ENCODE results near the gene SYVN1. TPM values are rescaled to one million over a fixed set of nuclear protein-coding genes. Genes with fewer than 3 reads are reported as not detected.

The SYVN1 gene
- total RNA-seq, 2 donors from 2014 or later, result 80.6 to 81.1 TPM

- H3K4me1 Mint-ChIP-seq, result peaks cover 7% of the 10 kb centered on the region
- no peak overlapping the region for H3K4me3 Mint-ChIP-seq
- no peak for DNase-seq
- ATAC-seq, result no peak
- H3K27ac Mint-ChIP-seq, result peak overlapping the region; percentile 77
- H3K9me3 ChIP-seq (ENCODE audit: control insufficient read depth, low read length, poor library complexity, severe bottlenecking), result no peaks in the 10 kb centered on the region
- H3K36me3 Mint-ChIP-seq (ENCODE audit: low read depth), result no peaks in the 10 kb centered on the region
- no peaks in the 10 kb centered on the region for H3K27me3 Mint-ChIP-seq
Observed at GRCh38 chr11:65095427-65095826, 38.9 kb downstream of the SYVN1 start.

DNA sequence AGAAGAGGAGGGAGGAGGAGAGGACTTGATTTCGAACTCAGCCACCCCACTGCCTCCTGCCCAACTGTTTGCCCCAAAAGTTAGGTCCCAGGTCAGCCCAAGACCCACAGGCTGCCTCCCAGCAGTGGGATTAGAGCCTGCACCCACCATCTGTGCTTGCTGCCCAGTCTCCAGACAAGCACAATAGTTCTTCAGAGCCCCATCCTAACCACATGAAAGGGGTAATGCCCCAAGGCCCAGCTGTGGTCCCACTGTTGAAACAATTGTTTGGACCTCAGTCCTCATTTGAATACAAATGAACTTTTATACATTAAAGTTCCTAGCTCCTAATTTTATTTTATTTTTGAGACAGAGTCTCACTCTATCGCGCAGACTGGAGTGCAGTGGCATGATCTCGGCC is 43.7 kb downstream of the SYVN1 start:
- DNase-seq (no peak), ATAC-seq (no peak)
- Mint-ChIP-seq H3K27me3 (no peaks in the 10 kb centered on the region), H3K27ac (no peak overlapping the region), H3K4me1 (peaks cover 6% of the 10 kb centered on the region), H3K4me3 (no peak overlapping the region), H3K36me3 (ENCODE audit: low read depth) (peaks cover 6% of the 10 kb centered on the region)
- no peaks in the 10 kb centered on the region for H3K9me3 ChIP-seq (ENCODE audit: control insufficient read depth, low read length, poor library complexity, severe bottlenecking)

- Mint-ChIP-seq H3K27me3 (no peaks in the 10 kb centered on the region), H3K4me3 (no peak overlapping the region), H3K27ac (no peak overlapping the region)
Observed at GRCh38 chr11:65089621-65090020, 44.7 kb downstream of the SYVN1 start.

GRCh38 chr11:65087827-65088226 is 46.5 kb downstream of the SYVN1 start:
- DNase-seq (no peak), ATAC-seq (no peak)
- Mint-ChIP-seq H3K27me3 (no peaks in the 10 kb centered on the region), H3K36me3 (ENCODE audit: low read depth) (peaks cover 10% of the 10 kb centered on the region), H3K4me1 (peaks cover 22% of the 10 kb centered on the region), H3K27ac (peak overlapping the region; percentile 21), H3K4me3 (no peak overlapping the region)
- no peaks in the 10 kb centered on the region for H3K9me3 ChIP-seq (ENCODE audit: control insufficient read depth, low read length, poor library complexity, severe bottlenecking)

More at GRCh38 chr11:65089621-65090020, 44.7 kb downstream of the SYVN1 start:
- peaks cover 10% of the 10 kb centered on the region for H3K4me1 Mint-ChIP-seq
- peaks cover 7% of the 10 kb centered on the region for H3K36me3 Mint-ChIP-seq (ENCODE audit: low read depth)
- ATAC-seq, result no peak
- DNase-seq, result no peak
- no peaks in the 10 kb centered on the region for H3K9me3 ChIP-seq (ENCODE audit: control insufficient read depth, low read length, poor library complexity, severe bottlenecking)

DNA sequence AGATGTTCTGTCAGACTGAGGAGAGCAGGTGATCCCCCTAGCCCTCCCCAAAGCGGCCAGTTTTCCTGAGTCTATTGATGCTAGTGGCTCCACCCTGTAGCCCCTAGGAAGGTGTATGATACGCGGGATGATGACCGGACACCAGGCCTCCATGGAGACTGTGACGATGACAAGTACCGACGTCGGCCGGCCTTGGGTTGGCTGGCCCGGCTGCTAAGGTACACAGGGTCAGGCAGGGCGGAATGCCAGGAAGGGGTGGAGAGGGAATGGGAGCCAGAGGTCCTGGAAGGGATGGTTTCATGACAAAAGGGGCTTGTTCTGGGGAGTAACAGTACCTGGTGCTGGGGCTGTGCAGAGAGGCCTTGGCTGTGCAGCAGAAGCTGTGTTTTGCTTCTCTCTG is 47.1 kb downstream of the SYVN1 start:
- Mint-ChIP-seq H3K4me1 (peaks cover 22% of the 10 kb centered on the region), H3K27me3 (no peaks in the 10 kb centered on the region), H3K36me3 (ENCODE audit: low read depth) (peaks cover 10% of the 10 kb centered on the region), H3K27ac (no peak overlapping the region), H3K4me3 (no peak overlapping the region)
- no peak for DNase-seq
- no peak for ATAC-seq
- H3K9me3 ChIP-seq (ENCODE audit: control insufficient read depth, low read length, poor library complexity, severe bottlenecking), result no peaks in the 10 kb centered on the region

DNA sequence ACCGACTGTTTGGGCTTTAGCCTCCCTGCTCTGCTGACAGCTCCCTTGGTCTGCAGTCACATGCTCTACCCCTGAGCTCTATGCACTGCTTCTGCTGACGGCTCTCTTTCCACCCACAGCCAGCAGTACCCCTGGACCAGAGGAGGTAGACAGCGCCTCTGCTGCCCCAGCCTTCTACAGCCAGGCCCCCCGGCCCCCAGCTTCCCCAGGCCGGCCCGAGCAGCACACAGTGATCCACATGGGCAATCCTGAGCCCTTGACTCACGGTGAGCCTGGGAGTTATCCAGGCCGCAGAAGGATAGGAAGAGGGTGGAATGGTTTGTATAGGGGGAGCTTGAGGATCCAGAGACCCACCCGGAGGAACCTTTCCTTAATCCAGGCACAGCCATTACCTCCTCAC is 47.5 kb downstream of the SYVN1 start:
- H3K36me3 Mint-ChIP-seq (ENCODE audit: low read depth), result peaks cover 10% of the 10 kb centered on the region
- H3K27ac Mint-ChIP-seq, result no peak overlapping the region
- no peaks in the 10 kb centered on the region for H3K9me3 ChIP-seq (ENCODE audit: control insufficient read depth, low read length, poor library complexity, severe bottlenecking)
- no peak overlapping the region for H3K4me3 Mint-ChIP-seq
- ATAC-seq, result no peak
- H3K27me3 Mint-ChIP-seq, result no peaks in the 10 kb centered on the region
- DNase-seq, result no peak
- H3K4me1 Mint-ChIP-seq, result peaks cover 22% of the 10 kb centered on the region

DNA sequence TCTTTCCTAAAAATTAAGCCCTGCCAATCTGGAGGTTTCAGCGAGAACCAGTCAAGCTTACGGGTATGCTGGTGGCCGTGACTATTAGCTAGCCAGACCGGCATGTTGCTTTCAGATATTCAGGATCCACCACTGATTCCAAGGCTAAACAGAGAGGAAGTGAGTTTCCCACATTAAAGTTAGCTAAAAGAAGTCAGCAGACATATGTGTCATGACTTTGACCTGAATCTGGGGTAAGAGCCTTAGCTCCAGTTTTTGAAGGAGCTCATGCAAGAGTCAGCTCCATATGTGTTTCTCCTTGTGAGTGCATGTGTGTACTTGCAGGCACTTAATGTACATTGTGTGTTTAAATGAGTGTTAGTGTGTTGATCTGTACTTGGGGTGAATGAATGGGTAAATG is 48.9 kb downstream of the SYVN1 start:
- H3K9me3 ChIP-seq (ENCODE audit: control insufficient read depth, low read length, poor library complexity, severe bottlenecking), result no peaks in the 10 kb centered on the region
- DNase-seq (no peak), ATAC-seq (no peak)
- peaks cover 22% of the 10 kb centered on the region for H3K4me1 Mint-ChIP-seq
- H3K27me3 Mint-ChIP-seq, result no peaks in the 10 kb centered on the region
- H3K4me3 Mint-ChIP-seq, result peak overlapping the region; percentile 98
- peak overlapping the region; percentile 96 for H3K27ac Mint-ChIP-seq
- H3K36me3 Mint-ChIP-seq (ENCODE audit: low read depth), result peaks cover 10% of the 10 kb centered on the region

GRCh38 chr11:65084598-65085375 is 49.5 kb downstream of the SYVN1 start:
- ATAC-seq (no peak), DNase-seq (no peak)
- peaks cover 10% of the 10 kb centered on the region for H3K36me3 Mint-ChIP-seq (ENCODE audit: low read depth)
- peak overlapping the region; percentile 98 for H3K4me3 Mint-ChIP-seq
- peak overlapping the region; percentile 96 for H3K27ac Mint-ChIP-seq
- peaks cover 22% of the 10 kb centered on the region for H3K4me1 Mint-ChIP-seq
- H3K27me3 Mint-ChIP-seq, result no peaks in the 10 kb centered on the region
- H3K9me3 ChIP-seq (ENCODE audit: control insufficient read depth, low read length, poor library complexity, severe bottlenecking), result no peaks in the 10 kb centered on the region

DNA sequence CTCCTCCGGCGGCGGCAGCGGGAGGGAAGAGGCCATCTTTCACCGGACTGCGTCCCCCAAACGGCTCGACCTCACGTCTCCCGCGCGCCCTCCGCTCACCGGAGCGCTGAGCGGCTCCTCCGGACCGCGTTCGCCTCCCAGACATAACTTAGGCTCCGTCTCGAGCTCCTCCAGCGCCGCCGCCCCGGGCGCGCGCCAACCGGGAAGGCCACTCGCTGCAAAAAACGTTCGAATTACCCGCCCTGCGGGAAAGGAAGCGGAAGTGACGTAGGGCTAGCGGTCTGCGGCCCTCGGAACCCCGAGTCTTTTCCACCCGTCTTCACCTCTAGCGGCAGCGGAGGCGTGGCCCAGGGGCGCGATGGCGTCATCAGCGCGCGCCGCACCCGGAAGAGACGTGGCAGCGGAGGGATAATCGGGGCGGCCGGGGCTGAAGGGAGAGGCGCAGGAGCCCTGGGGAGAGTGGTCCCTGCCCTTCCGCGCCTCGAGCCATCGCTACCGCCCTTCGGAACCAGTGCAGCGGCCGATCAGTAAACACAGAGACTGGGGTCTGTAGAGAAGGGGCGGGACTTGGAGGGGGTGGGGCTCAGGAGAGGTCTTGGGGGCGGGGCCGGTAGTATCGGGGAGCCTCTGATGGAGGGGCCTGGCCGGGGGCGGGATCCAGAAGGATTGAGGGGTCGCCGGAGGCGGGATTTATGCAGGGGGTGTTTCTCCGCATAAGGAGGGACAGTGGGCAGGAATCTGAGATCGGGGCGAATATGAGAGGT is 50.3 kb downstream of the SYVN1 start, which contains the start of the genes CDCA5 and ZFPL1:
TSS of gene CDCA5 (minus strand) at position 207 of the 764 bp plus-strand sequence. CDS start at position 145, 62 bp downstream.
TSS of gene ZFPL1 (plus strand) at position 389 of the 764 bp plus-strand sequence. CDS start 477 bp downstream, outside the sequence.
- peak within 1 kb of the TSS; percentile 96 for H3K27ac Mint-ChIP-seq
- no peaks in the 10 kb centered on the region for H3K9me3 ChIP-seq (ENCODE audit: control insufficient read depth, low read length, poor library complexity, severe bottlenecking)
- no peaks in the 10 kb centered on the region for H3K27me3 Mint-ChIP-seq
- peak; percentile 92 for ATAC-seq
- H3K4me1 Mint-ChIP-seq, result peaks cover 22% of the 10 kb centered on the region
- peak; percentile 92 to 95 (median 92) for DNase-seq
- peak within 1 kb of the TSS; percentile 98 for H3K4me3 Mint-ChIP-seq
- peaks cover 10% of the 10 kb centered on the region for H3K36me3 Mint-ChIP-seq (ENCODE audit: low read depth)

DNA sequence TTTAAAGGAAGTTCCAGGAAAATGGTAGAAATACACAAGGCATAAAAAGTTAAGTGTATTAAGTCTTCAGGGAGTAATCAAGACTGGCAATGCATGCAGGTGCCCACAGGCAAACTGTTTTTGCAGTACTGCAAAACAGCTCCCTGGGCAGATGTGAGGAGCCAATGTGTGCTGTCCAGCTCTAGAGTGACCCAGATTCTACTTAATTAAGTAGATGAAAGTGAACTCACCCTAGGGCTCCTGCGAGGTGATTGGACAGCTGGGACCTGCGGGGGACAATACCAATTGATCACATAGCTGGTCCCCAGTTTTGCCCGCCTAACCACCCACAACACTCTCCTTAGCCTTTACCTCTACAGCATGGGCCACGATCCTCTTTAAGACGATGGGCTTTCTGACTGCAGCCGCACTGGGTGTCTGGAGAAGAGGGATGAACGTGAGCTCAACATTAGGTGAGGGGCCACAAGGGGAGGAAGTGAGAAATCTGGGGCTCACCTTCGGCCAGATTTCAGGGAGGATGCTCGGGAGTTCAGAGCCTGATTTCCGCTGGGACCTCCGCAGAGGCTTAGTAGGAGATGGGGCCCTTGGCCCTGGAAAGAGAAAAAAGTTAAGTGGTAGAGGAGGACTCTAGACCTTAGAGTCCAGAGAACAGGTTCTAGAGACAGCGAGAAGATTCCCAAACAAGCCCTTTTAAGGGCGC is 51.0 kb downstream of the SYVN1 start:
- DNase-seq (no peak), ATAC-seq (no peak)
- H3K4me3 Mint-ChIP-seq, result peak overlapping the region; percentile 98
- H3K27me3 Mint-ChIP-seq, result no peaks in the 10 kb centered on the region
- H3K36me3 Mint-ChIP-seq (ENCODE audit: low read depth), result peaks cover 8% of the 10 kb centered on the region
- H3K9me3 ChIP-seq (ENCODE audit: control insufficient read depth, low read length, poor library complexity, severe bottlenecking), result no peaks in the 10 kb centered on the region
- peak overlapping the region; percentile 96 for H3K27ac Mint-ChIP-seq
- peaks cover 21% of the 10 kb centered on the region for H3K4me1 Mint-ChIP-seq

GRCh38 chr11:65078786-65079342 is 55.5 kb downstream of the SYVN1 start:
- Mint-ChIP-seq H3K4me3 (no peak overlapping the region), H3K36me3 (ENCODE audit: low read depth) (no peaks in the 10 kb centered on the region), H3K27ac (peak overlapping the region; percentile 49), H3K4me1 (peaks cover 12% of the 10 kb centered on the region), H3K27me3 (no peaks in the 10 kb centered on the region)
- no peak for DNase-seq
- ATAC-seq, result no peak
- no peaks in the 10 kb centered on the region for H3K9me3 ChIP-seq (ENCODE audit: control insufficient read depth, low read length, poor library complexity, severe bottlenecking)

- H3K9me3 ChIP-seq (ENCODE audit: control insufficient read depth, low read length, poor library complexity, severe bottlenecking), result no peaks in the 10 kb centered on the region
- no peaks in the 10 kb centered on the region for H3K36me3 Mint-ChIP-seq (ENCODE audit: low read depth)
- ATAC-seq (peak; percentile 99), DNase-seq (peak; percentile 49 to 66 (median 54))
- H3K4me3 Mint-ChIP-seq, result no peak overlapping the region
- H3K27ac Mint-ChIP-seq, result peak overlapping the region; percentile 49
- no peaks in the 10 kb centered on the region for H3K27me3 Mint-ChIP-seq
- peaks cover 8% of the 10 kb centered on the region for H3K4me1 Mint-ChIP-seq
Observed at GRCh38 chr11:65078151-65078550, 56.2 kb downstream of the SYVN1 start.

DNA sequence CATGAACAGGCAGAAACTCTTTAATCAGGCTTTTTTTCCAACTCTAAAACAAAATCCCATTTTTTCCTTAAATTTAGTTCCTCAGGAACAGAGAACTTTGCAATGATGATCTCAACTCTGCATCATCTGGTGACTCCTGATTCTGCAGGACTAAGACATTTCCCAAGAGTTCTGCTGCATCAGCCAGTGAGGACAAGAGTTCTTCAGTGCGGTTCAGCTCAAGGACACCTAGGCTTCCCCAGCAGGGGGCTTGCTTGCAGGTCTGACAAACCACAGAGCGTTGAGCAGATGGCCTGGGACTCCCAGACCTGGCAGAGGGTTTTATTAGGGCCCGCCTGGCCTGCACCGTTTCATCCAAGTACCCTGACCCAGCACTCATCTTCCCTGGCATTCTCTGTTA is 56.9 kb downstream of the SYVN1 start:
- H3K27ac Mint-ChIP-seq, result peak overlapping the region; percentile 49
- no peak for DNase-seq

More for the DNA sequence above, 56.9 kb downstream of the SYVN1 start:
- peaks cover 8% of the 10 kb centered on the region for H3K4me1 Mint-ChIP-seq
- H3K36me3 Mint-ChIP-seq (ENCODE audit: low read depth), result no peaks in the 10 kb centered on the region
- peak overlapping the region; percentile 25 for H3K4me3 Mint-ChIP-seq
- no peaks in the 10 kb centered on the region for H3K27me3 Mint-ChIP-seq
- no peaks in the 10 kb centered on the region for H3K9me3 ChIP-seq (ENCODE audit: control insufficient read depth, low read length, poor library complexity, severe bottlenecking)
- no peak for ATAC-seq
